ENCODE data around the gene DEPDC7.

DNA sequence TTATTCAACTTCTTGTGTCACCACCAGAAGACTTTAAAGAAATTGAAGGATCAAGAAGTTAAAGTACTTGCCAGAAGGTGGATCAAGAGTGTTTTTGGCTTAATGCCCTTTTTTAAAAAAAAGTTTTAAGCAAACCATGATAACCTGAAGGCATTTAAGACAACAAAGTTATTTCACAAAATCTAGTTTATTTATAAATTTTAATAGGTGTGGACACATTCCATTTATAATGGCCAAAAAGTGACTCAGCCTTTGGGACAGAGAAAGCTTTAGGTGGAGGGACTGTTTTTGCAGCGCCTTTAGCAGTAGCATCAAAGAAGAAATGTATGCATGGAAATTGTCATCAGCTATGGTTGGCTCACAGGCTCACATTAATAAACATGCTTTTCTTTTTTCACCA, 41.6 kb downstream of the DEPDC7 start:
- TF ChIP-seq, protein P1, sequence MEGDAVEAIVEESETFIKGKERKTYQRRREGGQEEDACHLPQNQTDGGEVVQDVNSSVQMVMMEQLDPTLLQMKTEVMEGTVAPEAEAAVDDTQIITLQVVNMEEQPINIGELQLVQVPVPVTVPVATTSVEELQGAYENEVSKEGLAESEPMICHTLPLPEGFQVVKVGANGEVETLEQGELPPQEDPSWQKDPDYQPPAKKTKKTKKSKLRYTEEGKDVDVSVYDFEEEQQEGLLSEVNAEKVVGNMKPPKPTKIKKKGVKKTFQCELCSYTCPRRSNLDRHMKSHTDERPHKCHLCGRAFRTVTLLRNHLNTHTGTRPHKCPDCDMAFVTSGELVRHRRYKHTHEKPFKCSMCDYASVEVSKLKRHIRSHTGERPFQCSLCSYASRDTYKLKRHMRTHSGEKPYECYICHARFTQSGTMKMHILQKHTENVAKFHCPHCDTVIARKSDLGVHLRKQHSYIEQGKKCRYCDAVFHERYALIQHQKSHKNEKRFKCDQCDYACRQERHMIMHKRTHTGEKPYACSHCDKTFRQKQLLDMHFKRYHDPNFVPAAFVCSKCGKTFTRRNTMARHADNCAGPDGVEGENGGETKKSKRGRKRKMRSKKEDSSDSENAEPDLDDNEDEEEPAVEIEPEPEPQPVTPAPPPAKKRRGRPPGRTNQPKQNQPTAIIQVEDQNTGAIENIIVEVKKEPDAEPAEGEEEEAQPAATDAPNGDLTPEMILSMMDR (IDR thresholded peaks at IDR 0.05) = no peak
- TF ChIP-seq POLR2A (IDR thresholded peaks at IDR 0.05) = no peak
